Pons (tissue), 1 donor: ENCODE data around the gene CREBZF.
A peak's percentile ranks its signal among the peaks of the same experiment; 100 is the strongest.
"Not testable (repeated sequence)": the region's sequence is repeated elsewhere in the genome, so short reads cannot be mapped to it uniquely, and the experiment has no call there.

Experiments used
- DNase-seq: peaks from one replicate; pipeline ENCODE4 v3.0.0-alpha.2; 2016; ENCODE audit warnings: low spot score

The CREBZF gene

DNA sequence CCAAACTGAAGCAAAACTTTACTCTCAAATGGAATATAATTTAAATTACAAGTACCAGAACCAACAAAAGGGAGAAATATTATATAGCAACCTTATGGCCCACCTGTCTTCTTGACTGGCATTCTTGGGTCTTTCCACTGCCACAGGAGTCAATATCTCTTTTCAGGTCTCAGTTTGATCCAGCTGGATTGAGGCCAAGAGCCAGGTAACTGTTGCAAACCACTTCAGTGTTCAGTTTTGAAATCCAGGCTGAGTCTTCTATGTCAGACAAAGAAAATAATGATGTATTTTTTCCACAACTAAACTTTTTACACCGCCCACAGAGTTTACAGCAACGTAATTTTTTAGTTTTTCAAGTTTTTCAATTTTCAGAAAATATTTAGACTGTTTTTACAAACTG lies 38.4 kb downstream of the CREBZF start:
- DNase-seq = peak; percentile 12

DNA sequence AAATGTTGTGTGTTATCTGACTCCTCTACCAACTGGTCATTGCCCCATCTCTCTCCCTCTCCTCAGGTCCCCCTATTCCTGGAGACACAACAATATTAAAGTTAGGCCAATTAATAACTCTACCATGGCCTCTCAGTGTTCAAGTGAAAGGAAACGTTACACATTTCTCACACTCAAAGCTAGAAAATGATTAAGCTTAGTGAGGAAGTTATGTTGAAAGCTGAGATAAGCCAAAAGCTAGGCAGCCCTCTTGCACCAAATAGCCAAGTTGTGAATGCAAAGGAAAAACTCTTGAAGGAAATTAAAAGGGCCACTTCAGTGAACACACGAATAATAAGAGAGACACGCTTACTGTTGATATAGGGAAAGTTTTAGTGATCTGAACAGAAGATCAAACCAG lies 44.7 kb downstream of the CREBZF start:
- DNase-seq = no peak

DNA sequence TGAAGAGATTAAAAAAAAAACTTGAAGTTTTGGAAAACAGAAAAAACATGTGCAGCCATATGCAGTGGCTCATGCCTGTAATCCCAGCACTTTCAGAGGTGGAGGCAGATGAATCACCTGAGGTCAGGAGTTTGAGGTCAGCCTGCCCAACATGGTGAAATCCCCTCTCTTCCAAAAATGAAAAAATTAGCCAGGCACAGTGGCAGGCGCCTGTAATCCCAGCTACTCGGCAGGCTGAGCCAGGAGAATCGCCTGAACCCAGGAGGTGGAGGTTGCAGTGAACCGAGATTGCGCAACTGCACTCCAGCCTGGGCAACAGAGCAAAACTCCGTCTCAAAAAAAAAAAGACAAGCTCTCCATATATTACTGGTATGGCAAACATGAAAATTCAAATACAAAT lies 45.4 kb downstream of the CREBZF start:
- no peak for DNase-seq

GRCh38 chr11:85611643-85612042 lies 53.3 kb downstream of the CREBZF start:
- not testable (repeated sequence) for DNase-seq
